ENCODE measurements around the gene IQUB. TPM values are rescaled to one million over a fixed set of nuclear protein-coding genes. Genes with fewer than 3 reads are reported as not detected.

Gene IQUB
- total RNA-seq, 4 donors from 2014 or later, result 0.14 to 0.32 TPM; not detected in 2

DNA sequence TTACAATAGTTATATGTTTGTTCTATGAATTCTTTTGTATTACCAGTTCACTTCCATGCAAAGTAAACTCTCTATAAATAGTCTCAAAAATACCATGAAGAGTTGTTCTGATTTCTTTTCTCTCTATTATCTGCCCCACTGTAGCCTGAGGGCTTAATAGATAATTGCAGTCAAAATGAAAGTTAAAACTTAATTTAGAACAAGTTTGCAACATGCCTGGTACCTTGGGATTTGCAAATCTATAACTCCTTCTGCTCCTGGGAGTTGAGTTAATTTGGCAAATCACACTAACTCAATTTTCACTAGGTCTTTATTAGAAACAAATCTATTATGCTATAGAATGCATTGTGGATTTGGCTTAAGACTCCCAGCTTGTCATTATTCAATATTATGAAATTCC, 45.0 kb upstream of the IQUB start:
- no peaks in the 10 kb centered on the region for H3K4me1 ChIP-seq
- H3K27me3 ChIP-seq, result peaks cover 7% of the 10 kb centered on the region
- no peak overlapping the region for H3K4me3 ChIP-seq
- in situ Hi-C loops (cut with MboI; ENCODE audit: low pct_ligation_motif_present in 1 of 4, low pct_unique_long_range_greater_than_20kb in 1 of 4, low sequenced_read_pairs in 3 of 4), result loop anchor here in 1 of 4 donors (25.0 kb wide), 1 partner anchor 283 kb away; no protein-coding TSS in a partner anchor
- intact Hi-C loops (cut with DNase I; ENCODE audit: low total_unique reads), result no loop called here
- no peak for TF ChIP-seq CTCF (IDR thresholded peaks at IDR 0.05)
- TF ChIP-seq EP300 (IDR thresholded peaks at IDR 0.05; ENCODE audit: low read depth), result no peak
- TF ChIP-seq POLR2AphosphoS5 (IDR thresholded peaks at IDR 0.05), result no peak
- TF ChIP-seq POLR2A (IDR thresholded peaks at IDR 0.05), result no peak
- DNase-seq, result no peak
- no peaks in the 10 kb centered on the region for H3K9me3 ChIP-seq
- no peak overlapping the region for H3K27ac ChIP-seq
- H3K36me3 ChIP-seq, result no peaks in the 10 kb centered on the region

- Histone ChIP-seq H3K27ac (no peak overlapping the region), H3K4me3 (no peak overlapping the region), H3K9me3 (no peaks in the 10 kb centered on the region), H3K27me3 (peaks cover 2% of the 10 kb centered on the region), H3K36me3 (no peaks in the 10 kb centered on the region), H3K4me1 (no peaks in the 10 kb centered on the region)
- intact Hi-C loops (cut with DNase I; ENCODE audit: low total_unique reads), result no loop called here
- in situ Hi-C loops (cut with MboI; ENCODE audit: low pct_ligation_motif_present in 1 of 4, low pct_unique_long_range_greater_than_20kb in 1 of 4, low sequenced_read_pairs in 3 of 4), result loop anchor here in 1 of 4 donors (25.0 kb wide), 1 partner anchor 112 kb away; no protein-coding TSS in a partner anchor
- TF ChIP-seq POLR2A (IDR thresholded peaks at IDR 0.05), result no peak
- no peak for TF ChIP-seq CTCF (IDR thresholded peaks at IDR 0.05)
- TF ChIP-seq EP300 (IDR thresholded peaks at IDR 0.05; ENCODE audit: low read depth), result no peak
- no peak for TF ChIP-seq POLR2AphosphoS5 (IDR thresholded peaks at IDR 0.05)
- 67 to 90% methylated on average over 1 to 2 of the region's 2 CpGs for WGBS, 2 donors (ENCODE audit: low coverage in 1 of 2)
- no peak for DNase-seq
These were observed 39.6 kb upstream of the IQUB start for GRCh38 chr7:123573896-123574467.

GRCh38 chr7:123573341-123573740, 38.9 kb upstream of the IQUB start:
- Histone ChIP-seq H3K4me1 (no peaks in the 10 kb centered on the region), H3K4me3 (no peak overlapping the region), H3K27ac (no peak overlapping the region), H3K36me3 (no peaks in the 10 kb centered on the region), H3K9me3 (no peaks in the 10 kb centered on the region), H3K27me3 (no peaks in the 10 kb centered on the region)
- TF ChIP-seq POLR2A (IDR thresholded peaks at IDR 0.05) (no peak), EP300 (IDR thresholded peaks at IDR 0.05; ENCODE audit: low read depth) (no peak), CTCF (IDR thresholded peaks at IDR 0.05) (no peak), POLR2AphosphoS5 (IDR thresholded peaks at IDR 0.05) (no peak)
- intact Hi-C loops (cut with DNase I; ENCODE audit: low total_unique reads), result no loop called here
- in situ Hi-C loops (cut with MboI; ENCODE audit: low pct_ligation_motif_present in 1 of 4, low pct_unique_long_range_greater_than_20kb in 1 of 4, low sequenced_read_pairs in 3 of 4), result loop anchor here in 1 of 4 donors (25.0 kb wide), 1 partner anchor 111 kb away; no protein-coding TSS in a partner anchor
- 64 to 71% methylated on average over 3 of the region's 3 CpGs for WGBS, 2 donors (ENCODE audit: low coverage in 1 of 2)
- no peak for DNase-seq

DNA sequence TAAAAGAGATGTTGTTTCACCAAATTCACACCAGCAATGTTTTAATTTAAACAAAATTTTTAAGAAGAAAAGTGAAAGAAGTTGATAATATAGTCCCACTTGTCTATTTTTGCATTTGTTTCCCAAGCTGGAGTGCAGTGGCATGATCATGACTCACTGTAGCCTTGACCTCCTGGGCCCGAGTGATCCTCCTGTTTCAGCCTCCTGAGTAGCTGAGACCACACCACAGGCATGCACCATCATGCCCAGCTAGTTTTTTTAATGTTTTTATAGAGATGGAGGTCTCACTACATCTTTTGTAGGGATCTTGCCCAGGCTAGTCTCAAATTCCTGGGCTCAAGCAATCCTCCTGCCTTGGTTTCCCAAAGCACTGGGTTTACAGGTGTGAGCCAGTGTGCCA, 37.3 kb upstream of the IQUB start:
- Histone ChIP-seq H3K4me1 (no peaks in the 10 kb centered on the region), H3K27ac (no peak overlapping the region), H3K9me3 (no peaks in the 10 kb centered on the region), H3K27me3 (no peaks in the 10 kb centered on the region), H3K4me3 (no peak overlapping the region), H3K36me3 (no peaks in the 10 kb centered on the region)
- 78% methylated on average over 1 of the region's 1 CpG; no CpG with 5 or more reads in 1 of the 2 donors for WGBS, 2 donors (ENCODE audit: low coverage in 1 of 2)
- TF ChIP-seq POLR2AphosphoS5 (IDR thresholded peaks at IDR 0.05), result no peak
- TF ChIP-seq CTCF (IDR thresholded peaks at IDR 0.05), result no peak
- no peak for TF ChIP-seq POLR2A (IDR thresholded peaks at IDR 0.05)
- TF ChIP-seq EP300 (IDR thresholded peaks at IDR 0.05; ENCODE audit: low read depth), result no peak
- intact Hi-C loops (cut with DNase I; ENCODE audit: low total_unique reads) (no loop called here), in situ Hi-C loops (cut with MboI; ENCODE audit: low pct_ligation_motif_present in 1 of 4, low pct_unique_long_range_greater_than_20kb in 1 of 4, low sequenced_read_pairs in 3 of 4) (loop anchor here in 1 of 4 donors (25.0 kb wide), 1 partner anchor 109 kb away; no protein-coding TSS in a partner anchor)
- no peak for DNase-seq
